DND-41 (cell line): ENCODE data around the gene RNU1-1.
"Not testable (repeated sequence)": the region's sequence is repeated elsewhere in the genome, so short reads cannot be mapped to it uniquely, and the experiment has no call there.

Experiments used
- ATAC-seq: fragments of 200-7000 bp; cut with Tn5 transposase; 3 replicates; pipeline ENCODE4 v1.9.1; 2021; ENCODE audit warnings: low read depth; ENCODE audit not compliant: insufficient read depth
- DNase-seq: peaks from one replicate; pipeline ENCODE4 v3.0.0-alpha.2; 2020
- H2AFZ ChIP-seq: 2 replicates; pipeline ENCODE4 v1.6.0; 2012; ENCODE audit warnings: low read depth, low read length
- H3K27ac ChIP-seq: 2 replicates; pipeline ENCODE4 v1.5.1; 2012; ENCODE audit warnings: low read length, inconsistent platforms
- H3K27me3 ChIP-seq: fragments of 200-600 bp; sonication (generic); 2 replicates; pipeline ENCODE4 v1.6.0; 2012; ENCODE audit warnings: low read length, mild to moderate bottlenecking, inconsistent platforms; ENCODE audit not compliant: insufficient read depth, poor library complexity
- H3K36me3 ChIP-seq: 2 replicates; pipeline ENCODE4 v1.5.1; 2012; ENCODE audit warnings: low read length, inconsistent platforms; ENCODE audit not compliant: insufficient read depth
- H3K4me1 ChIP-seq: 2 replicates; pipeline ENCODE4 v1.5.1; 2012; ENCODE audit warnings: mild to moderate bottlenecking, low read length; ENCODE audit not compliant: insufficient read depth
- H3K4me2 ChIP-seq: 2 replicates; pipeline ENCODE4 v1.6.0; 2012; ENCODE audit warnings: mild to moderate bottlenecking, moderate library complexity, low read length, inconsistent platforms; ENCODE audit not compliant: insufficient read depth
- H3K4me3 ChIP-seq, 2 experiments: fragments of 200-600 bp in 1 of 2; shearing (Covaris generic) in 1 of 2; 2 replicates each; pipeline ENCODE4 v1.5.1; 2012 to 2016; ENCODE audit warnings: inconsistent platforms in 2 of 2, low read length in 2 of 2, mild to moderate bottlenecking in 2 of 2, low read depth in 1 of 2, moderate library complexity in 1 of 2
- H3K79me2 ChIP-seq: 2 replicates; pipeline ENCODE4 v1.6.0; 2012; ENCODE audit warnings: low read length, inconsistent platforms; ENCODE audit not compliant: insufficient read depth
- H3K9ac ChIP-seq: 2 replicates; pipeline ENCODE4 v1.6.0; 2012; ENCODE audit warnings: low read depth, mild to moderate bottlenecking, inconsistent platforms, low read length, moderate library complexity
- H3K9me3 ChIP-seq: 2 replicates; pipeline ENCODE4 v1.5.1; 2012; ENCODE audit warnings: low read length, moderate library complexity, mild to moderate bottlenecking, inconsistent platforms; ENCODE audit not compliant: insufficient read depth, severe bottlenecking
- H4K20me1 ChIP-seq: 2 replicates; pipeline ENCODE4 v1.6.0; 2012; ENCODE audit warnings: low read length; ENCODE audit not compliant: insufficient read depth
- CTCF ChIP-seq: IDR thresholded peaks from 2 replicates; pipeline ENCODE4 v1.5.1; 2012; ENCODE audit warnings: borderline replicate concordance, low read length, moderate library complexity, mild to moderate bottlenecking; ENCODE audit not compliant: poor library complexity, severe bottlenecking; ENCODE audit errors: extremely low read depth
- EZH2 ChIP-seq: IDR thresholded peaks from 3 replicates; pipeline ENCODE4 v1.6.1; 2012; ENCODE audit warnings: borderline replicate concordance, low read depth, mild to moderate bottlenecking, moderate library complexity, low read length, inconsistent platforms; ENCODE audit not compliant: severe bottlenecking

RNU1-1 gene

GRCh38 chr1:16534239-16534828, 20.2 kb upstream of the RNU1-1 start:
- H3K9ac ChIP-seq, H3K9me3 ChIP-seq, H3K27ac ChIP-seq, H2AFZ ChIP-seq, H3K36me3 ChIP-seq, H4K20me1 ChIP-seq, H3K4me1 ChIP-seq, H3K27me3 ChIP-seq, H3K4me2 ChIP-seq, ATAC-seq, H3K79me2 ChIP-seq, DNase-seq, H3K4me3 ChIP-seq: not testable (repeated sequence)

DNA sequence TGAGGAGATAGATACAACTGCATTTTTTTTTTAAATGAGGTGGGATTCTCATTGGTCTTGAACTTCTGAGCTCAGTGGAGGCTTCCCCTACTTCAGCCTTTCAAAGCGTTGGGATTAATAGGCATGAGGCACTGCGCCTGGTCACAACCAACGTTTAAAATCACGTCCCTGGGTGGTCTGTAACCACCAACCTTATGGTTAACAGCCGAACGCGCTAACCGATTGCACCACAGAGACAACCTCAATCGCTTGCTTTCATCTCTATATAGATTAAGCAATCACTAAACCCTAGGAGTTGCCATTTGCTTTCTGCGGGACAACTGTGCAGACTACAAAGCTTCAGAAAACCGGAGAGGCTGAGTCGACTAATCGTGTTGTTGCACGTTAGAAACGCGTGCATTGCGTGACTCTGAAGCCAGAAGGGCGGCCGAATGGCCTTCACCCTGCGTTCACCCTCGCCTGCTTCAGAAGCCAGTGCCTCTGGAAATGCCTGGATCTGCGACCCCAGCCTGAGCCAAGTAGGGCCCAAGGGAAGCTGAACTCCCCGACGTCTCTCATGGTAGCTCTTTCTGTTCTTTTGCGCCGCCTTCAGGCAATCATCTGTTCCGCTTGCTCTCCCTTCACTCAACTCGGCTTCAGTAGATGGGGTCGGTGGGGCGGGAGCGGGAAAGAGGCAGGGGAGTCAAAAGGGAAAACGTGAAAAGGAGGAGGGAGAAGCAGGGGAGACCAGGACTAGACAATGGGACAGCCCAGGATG, 18.3 kb upstream of the RNU1-1 start:
- not testable (repeated sequence) for H3K79me2 ChIP-seq, H3K9me3 ChIP-seq, H3K4me2 ChIP-seq, H2AFZ ChIP-seq, H3K4me1 ChIP-seq, H3K27ac ChIP-seq, H3K27me3 ChIP-seq, DNase-seq, ATAC-seq, H3K4me3 ChIP-seq, H3K9ac ChIP-seq, H4K20me1 ChIP-seq, H3K36me3 ChIP-seq

GRCh38 chr1:16528338-16528737, 14.3 kb upstream of the RNU1-1 start:
- ATAC-seq, H2AFZ ChIP-seq, H3K4me1 ChIP-seq, H4K20me1 ChIP-seq, H3K79me2 ChIP-seq, H3K9ac ChIP-seq, H3K27ac ChIP-seq, H3K4me3 ChIP-seq, H3K9me3 ChIP-seq, H3K4me2 ChIP-seq, H3K36me3 ChIP-seq, DNase-seq, H3K27me3 ChIP-seq: not testable (repeated sequence)

GRCh38 chr1:16525769-16526168, 11.7 kb upstream of the RNU1-1 start:
- DNase-seq, ATAC-seq, H3K27me3 ChIP-seq, H3K4me1 ChIP-seq, H3K79me2 ChIP-seq, H3K9me3 ChIP-seq, H3K9ac ChIP-seq, H3K27ac ChIP-seq, H3K36me3 ChIP-seq, H3K4me3 ChIP-seq, H2AFZ ChIP-seq, H3K4me2 ChIP-seq, H4K20me1 ChIP-seq: not testable (repeated sequence)

GRCh38 chr1:16521679-16522078, 7.6 kb upstream of the RNU1-1 start:
- H3K9ac ChIP-seq, H4K20me1 ChIP-seq, H2AFZ ChIP-seq, DNase-seq, H3K4me1 ChIP-seq, H3K9me3 ChIP-seq, H3K27ac ChIP-seq, H3K4me2 ChIP-seq, ATAC-seq, H3K4me3 ChIP-seq, H3K79me2 ChIP-seq, H3K27me3 ChIP-seq, H3K36me3 ChIP-seq: not testable (repeated sequence)

DNA sequence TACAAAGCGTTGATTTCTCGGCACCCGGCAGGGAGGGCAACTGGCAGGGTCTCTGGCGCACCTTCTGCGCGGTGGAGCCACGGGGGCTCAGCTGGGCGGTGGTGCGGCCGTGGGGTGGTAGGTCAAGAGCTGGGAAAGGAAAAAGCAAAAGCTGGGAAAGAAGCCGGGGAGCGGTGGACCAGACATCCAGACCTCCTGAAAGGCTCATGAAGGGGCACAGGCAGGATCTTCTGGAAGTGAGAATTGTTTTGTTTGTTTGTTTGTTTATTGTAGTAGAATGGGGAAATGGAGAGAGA, 7.2 kb upstream of the RNU1-1 start:
- no peak overlapping the region for H2AFZ ChIP-seq
- no peaks in the 10 kb centered on the region for H3K36me3 ChIP-seq
- no peak for TF ChIP-seq CTCF
- TF ChIP-seq EZH2: no peak
- no peak for ATAC-seq
- no peaks in the 10 kb centered on the region for H3K4me1 ChIP-seq
- H3K27ac ChIP-seq: no peak overlapping the region
- H3K4me2 ChIP-seq: no peak overlapping the region
- no peaks in the 10 kb centered on the region for H4K20me1 ChIP-seq
- H3K4me3 ChIP-seq: no peak overlapping the region
- H3K79me2 ChIP-seq: no peaks in the 10 kb centered on the region
- no peak for DNase-seq
- no peaks in the 10 kb centered on the region for H3K9me3 ChIP-seq
- no peak overlapping the region for H3K9ac ChIP-seq
- H3K27me3 ChIP-seq: peaks cover 2% of the 10 kb centered on the region

DNA sequence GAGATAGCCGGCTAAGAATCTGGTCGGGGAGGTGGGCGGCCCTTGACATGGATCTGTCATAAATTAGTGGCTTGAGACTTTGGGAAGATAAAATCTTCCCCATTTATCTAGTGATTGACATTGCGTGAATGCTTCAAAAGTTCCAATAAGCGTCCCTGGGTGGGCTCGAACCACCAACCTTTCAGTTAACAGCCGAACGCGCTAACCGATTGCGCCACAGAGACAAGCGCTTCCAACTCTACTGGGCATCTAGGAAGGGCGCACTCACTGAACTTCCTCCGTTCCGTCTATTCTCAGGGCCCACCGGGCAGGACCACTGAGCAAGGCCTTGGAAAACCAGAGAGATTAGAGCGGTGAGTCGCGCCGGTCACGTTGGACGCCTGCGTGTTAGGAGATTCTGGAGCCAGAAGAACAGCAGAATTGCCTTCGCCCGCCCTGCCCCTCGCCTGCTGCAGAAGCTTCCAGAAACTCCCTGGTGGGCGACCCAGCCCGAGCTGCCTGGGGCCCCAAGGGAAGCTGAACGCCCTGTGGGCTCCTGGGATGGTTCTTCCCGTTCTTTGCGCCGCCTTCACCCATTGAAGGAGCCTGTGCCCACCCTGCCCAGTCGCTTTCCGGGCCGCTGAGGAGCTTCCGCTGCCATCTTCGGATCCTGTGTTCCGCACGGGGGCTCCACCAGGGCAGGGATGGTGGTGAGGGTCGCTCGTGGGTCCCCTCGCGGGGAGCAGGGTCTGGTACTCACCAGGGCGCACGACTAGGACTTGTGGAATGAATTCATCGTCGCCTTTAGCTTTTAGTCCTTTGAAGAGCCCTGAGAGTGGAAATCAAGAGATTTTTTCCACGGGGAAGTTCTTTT, 6.6 kb upstream of the RNU1-1 start:
- DNase-seq, H3K9me3 ChIP-seq, H3K36me3 ChIP-seq, H3K4me2 ChIP-seq, H2AFZ ChIP-seq, H3K27ac ChIP-seq, H3K4me1 ChIP-seq, H3K9ac ChIP-seq, ATAC-seq, H4K20me1 ChIP-seq, H3K4me3 ChIP-seq, H3K79me2 ChIP-seq, H3K27me3 ChIP-seq: not testable (repeated sequence)
